ENCODE results near the gene ATP6AP1.

Gene ATP6AP1

GRCh38 chrX:154431341-154431740 is 2.9 kb downstream of the ATP6AP1 start:
- FAIRE-seq: no peak

GRCh38 chrX:154432210-154432609 is 3.7 kb downstream of the ATP6AP1 start:
- FAIRE-seq: no peak

GRCh38 chrX:154433605-154434004 is 5.1 kb downstream of the ATP6AP1 start:
- FAIRE-seq: no peak

GRCh38 chrX:154434394-154435168 is 6.1 kb downstream of the ATP6AP1 start:
- FAIRE-seq: no peak

- no peak for FAIRE-seq
Observed at GRCh38 chrX:154435171-154435733, 6.8 kb downstream of the ATP6AP1 start.

GRCh38 chrX:154436374-154436982 is 8.0 kb downstream of the ATP6AP1 start:
- no peak for FAIRE-seq

GRCh38 chrX:154436983-154437752 is 8.7 kb downstream of the ATP6AP1 start, which contains the start of gene GDI1:
Gene GDI1 (plus strand): TSS chrX:154437154. CDS start chrX:154437255, 101 bp downstream.
- FAIRE-seq: no peak

- no peak for FAIRE-seq
Observed at GRCh38 chrX:154437971-154438893, 9.8 kb downstream of the ATP6AP1 start.

- no peak for FAIRE-seq
Observed at GRCh38 chrX:154439841-154440240, 11.4 kb downstream of the ATP6AP1 start.

GRCh38 chrX:154440623-154441357 is 12.3 kb downstream of the ATP6AP1 start:
- no peak for FAIRE-seq

- FAIRE-seq: no peak
Observed at GRCh38 chrX:154441564-154441963, 13.1 kb downstream of the ATP6AP1 start.

GRCh38 chrX:154441984-154442707 is 13.7 kb downstream of the ATP6AP1 start:
- FAIRE-seq: no peak

- no peak for FAIRE-seq
Observed at GRCh38 chrX:154443479-154443910, 15.0 kb downstream of the ATP6AP1 start.

GRCh38 chrX:154443992-154444754 is 15.7 kb downstream of the ATP6AP1 start, which contains the start of gene FAM50A:
Gene FAM50A (plus strand): TSS chrX:154444141. CDS start chrX:154444236, 95 bp downstream.
- no peak for FAIRE-seq

- FAIRE-seq: no peak
Observed at GRCh38 chrX:154444755-154445246, 16.3 kb downstream of the ATP6AP1 start.

GRCh38 chrX:154445776-154446175 is 17.3 kb downstream of the ATP6AP1 start:
- no peak for FAIRE-seq

- FAIRE-seq: no peak
Observed at GRCh38 chrX:154446430-154446829, 18.0 kb downstream of the ATP6AP1 start.

GRCh38 chrX:154448484-154448883 is 20.0 kb downstream of the ATP6AP1 start:
- FAIRE-seq: no peak

- FAIRE-seq: no peak
Observed at GRCh38 chrX:154449618-154450017, 21.1 kb downstream of the ATP6AP1 start.

- no peak for FAIRE-seq
Observed at GRCh38 chrX:154450312-154450711, 21.8 kb downstream of the ATP6AP1 start.
